ENCODE results near the gene KIAA0513. TPM values are rescaled to one million over a fixed set of nuclear protein-coding genes. Genes with fewer than 3 reads are reported as not detected.

KIAA0513 gene
- total RNA-seq, 2 experiments from 2014 or later: 15.7 to 15.9 TPM

- Mint-ChIP-seq H3K27me3 (no peaks in the 10 kb centered on the region), H3K36me3 (no peaks in the 10 kb centered on the region), H3K27ac (no peak overlapping the region), H3K4me3 (no peak overlapping the region), H3K4me1 (ENCODE audit: low read depth) (peaks cover 25% of the 10 kb centered on the region), H3K9me3 (no peaks in the 10 kb centered on the region)
- POLR2A ChIA-PET: interaction anchor here (0.6 kb wide), 1 partner anchor 62 kb away, joined by 4 read pairs; no protein-coding TSS in a partner anchor
- CTCF ChIA-PET: interaction anchor here (0.9 to 3.6 kb wide), 2 partner anchors 12 kb away, joined by 6 to 26 read pairs; no protein-coding TSS in a partner anchor
- intact Hi-C loops (cut with micrococcal nuclease): no loop called here
- DNase-seq: no peak
Observed at GRCh38 chr16:85103114-85104079, 75.8 kb downstream of the KIAA0513 start.

- Mint-ChIP-seq H3K9me3 (no peaks in the 10 kb centered on the region), H3K27ac (no peak overlapping the region), H3K36me3 (no peaks in the 10 kb centered on the region), H3K4me3 (no peak overlapping the region), H3K27me3 (no peaks in the 10 kb centered on the region), H3K4me1 (ENCODE audit: low read depth) (peaks cover 25% of the 10 kb centered on the region)
- ChIA-PET POLR2A (no interaction called here), CTCF (interaction anchor here (3.6 kb wide), 1 partner anchor 11 kb away, joined by 26 read pairs; no protein-coding TSS in a partner anchor)
- intact Hi-C loops (cut with micrococcal nuclease): no loop called here
- DNase-seq: no peak
Observed at GRCh38 chr16:85104147-85104546, 76.6 kb downstream of the KIAA0513 start.

- Mint-ChIP-seq H3K9me3 (no peaks in the 10 kb centered on the region), H3K4me3 (no peak overlapping the region), H3K27ac (no peak overlapping the region), H3K36me3 (no peaks in the 10 kb centered on the region), H3K27me3 (no peaks in the 10 kb centered on the region), H3K4me1 (ENCODE audit: low read depth) (peaks cover 25% of the 10 kb centered on the region)
- ChIA-PET CTCF (interaction anchor here (1.8 to 3.6 kb wide), 2 partner anchors 10 to 18 kb away, joined by 4 to 26 read pairs; no protein-coding TSS in a partner anchor), POLR2A (no interaction called here)
- intact Hi-C loops (cut with micrococcal nuclease): no loop called here
- peak; percentile 16 for DNase-seq
Observed at GRCh38 chr16:85104821-85105391, 77.3 kb downstream of the KIAA0513 start.

DNA sequence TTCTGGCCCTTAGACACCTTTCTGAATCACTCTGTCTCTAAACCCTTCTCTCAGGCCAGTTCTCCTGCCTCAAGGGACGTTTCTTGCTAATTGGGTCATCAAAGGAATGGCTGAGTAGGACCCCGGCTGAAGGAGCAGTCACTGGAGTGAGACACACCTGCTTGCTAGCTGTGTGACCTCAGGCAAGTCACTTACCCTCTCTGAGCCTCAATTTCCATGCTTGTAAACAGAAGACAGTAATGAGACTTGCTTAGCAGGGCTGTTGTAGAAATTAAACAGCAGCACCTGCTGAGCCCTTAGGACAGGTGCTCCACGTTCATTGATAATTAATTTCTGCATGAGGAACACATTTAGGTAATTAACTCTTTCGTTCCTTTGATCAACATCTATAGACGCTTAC lies 77.9 kb downstream of the KIAA0513 start:
- H3K27me3 Mint-ChIP-seq: no peaks in the 10 kb centered on the region
- H3K27ac Mint-ChIP-seq: no peak overlapping the region
- CTCF ChIA-PET: interaction anchor here (1.8 to 3.6 kb wide), 2 partner anchors 10 to 19 kb away, joined by 4 to 26 read pairs; no protein-coding TSS in a partner anchor
- peaks cover 25% of the 10 kb centered on the region for H3K4me1 Mint-ChIP-seq (ENCODE audit: low read depth)
- H3K4me3 Mint-ChIP-seq: no peak overlapping the region
- intact Hi-C loops (cut with micrococcal nuclease): no loop called here
- no peaks in the 10 kb centered on the region for H3K36me3 Mint-ChIP-seq
- DNase-seq: no peak
- no peaks in the 10 kb centered on the region for H3K9me3 Mint-ChIP-seq
- POLR2A ChIA-PET: no interaction called here

DNA sequence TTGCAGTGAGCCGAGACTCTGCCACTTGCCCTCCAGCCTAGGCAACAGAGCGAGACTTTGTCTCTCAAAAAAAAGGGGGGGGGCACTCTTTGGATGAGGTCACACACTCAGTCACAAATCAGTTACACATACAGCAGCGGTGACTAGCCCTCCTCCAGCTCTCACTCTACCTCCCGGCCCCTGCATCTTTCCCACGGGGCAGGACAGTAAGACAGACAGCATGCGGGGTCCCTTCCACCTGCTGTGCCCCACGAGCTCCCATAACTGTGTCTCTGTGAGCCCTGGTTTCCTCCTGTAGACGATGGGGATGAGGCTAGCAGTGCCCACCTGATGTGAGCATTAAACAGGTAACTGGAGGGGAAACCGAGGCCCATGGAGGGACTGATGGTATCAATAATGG lies 79.5 kb downstream of the KIAA0513 start:
- POLR2A ChIA-PET: no interaction called here
- DNase-seq: no peak
- H3K27ac Mint-ChIP-seq: no peak overlapping the region
- H3K36me3 Mint-ChIP-seq: no peaks in the 10 kb centered on the region
- H3K4me3 Mint-ChIP-seq: no peak overlapping the region
- H3K27me3 Mint-ChIP-seq: no peaks in the 10 kb centered on the region
- H3K4me1 Mint-ChIP-seq (ENCODE audit: low read depth): peaks cover 23% of the 10 kb centered on the region
- CTCF ChIA-PET: interaction anchor here (3.6 kb wide), 1 partner anchor 8 kb away, joined by 26 read pairs; no protein-coding TSS in a partner anchor
- H3K9me3 Mint-ChIP-seq: no peaks in the 10 kb centered on the region
- intact Hi-C loops (cut with micrococcal nuclease): no loop called here

DNA sequence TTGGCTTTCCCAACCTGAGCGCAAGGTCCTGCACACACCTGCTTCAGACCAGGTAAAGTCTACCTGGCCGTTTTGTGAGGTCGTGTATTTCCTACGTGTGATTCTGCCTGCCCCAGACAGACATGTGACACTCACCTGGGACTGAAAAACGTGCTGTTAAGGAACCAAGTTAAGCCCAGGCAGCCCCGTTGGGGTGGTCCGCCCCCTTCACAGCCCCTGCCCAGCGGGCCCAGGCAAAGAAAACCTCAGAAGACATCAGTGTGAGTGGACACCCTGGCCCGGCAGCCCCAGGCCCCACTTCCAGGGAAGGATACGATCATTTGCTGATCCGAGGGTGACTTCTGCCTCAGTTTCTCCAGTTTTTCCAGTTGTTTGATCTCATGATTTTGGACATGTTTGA lies 79.9 kb downstream of the KIAA0513 start:
- H3K36me3 Mint-ChIP-seq: no peaks in the 10 kb centered on the region

GRCh38 chr16:85110105-85110504 lies 82.5 kb downstream of the KIAA0513 start:
- CTCF ChIA-PET: no interaction called here

More for the DNA sequence above, 79.9 kb downstream of the KIAA0513 start:
- H3K4me3 Mint-ChIP-seq: no peak overlapping the region
- no peaks in the 10 kb centered on the region for H3K9me3 Mint-ChIP-seq
- ChIA-PET CTCF (interaction anchor here (3.6 kb wide), 1 partner anchor 7 kb away, joined by 26 read pairs; no protein-coding TSS in a partner anchor), POLR2A (no interaction called here)
- no peaks in the 10 kb centered on the region for H3K27me3 Mint-ChIP-seq
- no peak for DNase-seq
- intact Hi-C loops (cut with micrococcal nuclease): no loop called here
- peaks cover 21% of the 10 kb centered on the region for H3K4me1 Mint-ChIP-seq (ENCODE audit: low read depth)
- H3K27ac Mint-ChIP-seq: no peak overlapping the region

GRCh38 chr16:85111184-85111583 lies 83.6 kb downstream of the KIAA0513 start:
- POLR2A ChIA-PET: no interaction called here
- CTCF ChIA-PET: interaction anchor here (2.0 kb wide), 1 partner anchor 25 kb away, joined by 6 read pairs; no protein-coding TSS in a partner anchor
- Mint-ChIP-seq H3K27me3 (no peaks in the 10 kb centered on the region), H3K9me3 (no peaks in the 10 kb centered on the region), H3K36me3 (no peaks in the 10 kb centered on the region), H3K4me1 (ENCODE audit: low read depth) (peaks cover 8% of the 10 kb centered on the region), H3K27ac (no peak overlapping the region), H3K4me3 (no peak overlapping the region)
- DNase-seq: no peak
- intact Hi-C loops (cut with micrococcal nuclease): loop anchor here (10.0 kb wide), 1 partner anchor 134 kb away; no protein-coding TSS in a partner anchor

More at GRCh38 chr16:85110105-85110504, 82.5 kb downstream of the KIAA0513 start:
- no peaks in the 10 kb centered on the region for H3K36me3 Mint-ChIP-seq
- H3K27me3 Mint-ChIP-seq: no peaks in the 10 kb centered on the region
- no peak for DNase-seq
- POLR2A ChIA-PET: no interaction called here
- no peak overlapping the region for H3K4me3 Mint-ChIP-seq
- intact Hi-C loops (cut with micrococcal nuclease): loop anchor here (10.0 kb wide), 1 partner anchor 135 kb away; no protein-coding TSS in a partner anchor
- H3K27ac Mint-ChIP-seq: no peak overlapping the region
- no peaks in the 10 kb centered on the region for H3K9me3 Mint-ChIP-seq
- H3K4me1 Mint-ChIP-seq (ENCODE audit: low read depth): peaks cover 9% of the 10 kb centered on the region

GRCh38 chr16:85112364-85112763 lies 84.8 kb downstream of the KIAA0513 start, which contains the start of gene CIBAR2:
CIBAR2 (minus strand) TSS chr16:85112472; CDS start chr16:85112352, 120 bp downstream.
- no peak for DNase-seq
- H3K36me3 Mint-ChIP-seq: no peaks in the 10 kb centered on the region
- no peaks in the 10 kb centered on the region for H3K9me3 Mint-ChIP-seq
- H3K4me3 Mint-ChIP-seq: no peak within 1 kb of the TSS
- H3K4me1 Mint-ChIP-seq (ENCODE audit: low read depth): peaks cover 8% of the 10 kb centered on the region
- no peaks in the 10 kb centered on the region for H3K27me3 Mint-ChIP-seq
- H3K27ac Mint-ChIP-seq: no peak within 1 kb of the TSS
- POLR2A ChIA-PET: no interaction called here
- intact Hi-C loops (cut with micrococcal nuclease): loop anchor here (10.0 kb wide), 1 partner anchor 132 kb away; no protein-coding TSS in a partner anchor
- CTCF ChIA-PET: interaction anchor here (0.9 to 2.0 kb wide), 3 partner anchors 26 to 186 kb away, joined by 3 to 6 read pairs (median 4); no protein-coding TSS in a partner anchor

DNA sequence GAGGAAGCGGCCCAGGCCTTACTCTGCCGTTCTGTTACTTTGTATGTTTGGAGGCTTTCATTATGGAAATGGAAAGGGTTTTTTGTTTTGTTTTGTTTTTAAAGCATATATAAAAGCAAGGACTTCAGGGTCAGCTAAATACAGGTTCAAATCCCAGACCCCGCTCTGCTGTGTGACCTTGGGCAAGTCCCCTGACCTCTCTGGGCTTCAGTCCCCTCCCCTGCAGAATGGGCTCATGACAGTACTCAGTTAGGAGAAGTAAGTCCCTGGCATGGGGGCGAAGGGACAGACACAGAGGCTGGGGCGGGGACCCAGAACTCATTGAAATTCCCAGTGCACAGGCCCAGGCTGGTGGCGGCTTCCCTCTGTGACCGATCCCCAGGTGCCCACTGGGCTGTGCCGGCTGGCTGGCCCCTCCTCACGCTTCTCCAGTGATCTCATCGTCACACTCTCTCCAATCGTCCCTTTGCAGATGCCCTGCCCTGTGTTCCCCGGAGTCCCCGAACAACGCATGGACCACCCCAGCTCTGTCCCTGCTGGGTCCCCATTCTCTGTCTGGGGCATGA lies 85.7 kb downstream of the KIAA0513 start:
- no peak for DNase-seq
- no peak overlapping the region for H3K27ac Mint-ChIP-seq

GRCh38 chr16:85113913-85114312 lies 86.3 kb downstream of the KIAA0513 start:
- Mint-ChIP-seq H3K27me3 (no peaks in the 10 kb centered on the region), H3K4me3 (no peak overlapping the region), H3K36me3 (no peaks in the 10 kb centered on the region), H3K27ac (no peak overlapping the region), H3K9me3 (peaks cover 5% of the 10 kb centered on the region), H3K4me1 (ENCODE audit: low read depth) (peaks cover 8% of the 10 kb centered on the region)
- intact Hi-C loops (cut with micrococcal nuclease): loop anchor here (10.0 kb wide), 1 partner anchor 131 kb away; no protein-coding TSS in a partner anchor
- DNase-seq: no peak
- ChIA-PET CTCF (interaction anchor here (0.6 to 2.1 kb wide), 7 partner anchors 8 to 184 kb away, joined by 3 to 26 read pairs (median 4); partner anchors contain the start of gene KIAA0513), POLR2A (no interaction called here)

More for the DNA sequence above, 85.7 kb downstream of the KIAA0513 start:
- H3K36me3 Mint-ChIP-seq: no peaks in the 10 kb centered on the region
- ChIA-PET POLR2A (no interaction called here), CTCF (interaction anchor here (0.9 to 1.4 kb wide), 2 partner anchors 142 to 187 kb away, joined by 3 to 4 read pairs; no protein-coding TSS in a partner anchor)
- peaks cover 8% of the 10 kb centered on the region for H3K4me1 Mint-ChIP-seq (ENCODE audit: low read depth)
- H3K4me3 Mint-ChIP-seq: no peak overlapping the region
- no peaks in the 10 kb centered on the region for H3K27me3 Mint-ChIP-seq
- intact Hi-C loops (cut with micrococcal nuclease): loop anchor here (10.0 kb wide), 1 partner anchor 132 kb away; no protein-coding TSS in a partner anchor
- peaks cover 5% of the 10 kb centered on the region for H3K9me3 Mint-ChIP-seq
